HG03442 (cell line): Measurements from ENCODE around the gene CNBD2.
"Not testable (repeated sequence)": the region's sequence is repeated elsewhere in the genome, so short reads cannot be mapped to it uniquely, and the experiment has no call there.

Source experiments
- ATAC-seq: cut with Tn5 transposase; IDR thresholded peaks from one replicate; pipeline ENCODE4 v1.9.1; 2021; ENCODE audit warnings: mild to moderate bottlenecking, moderate library complexity; ENCODE audit not compliant: unreplicated experiment

The CNBD2 gene

DNA sequence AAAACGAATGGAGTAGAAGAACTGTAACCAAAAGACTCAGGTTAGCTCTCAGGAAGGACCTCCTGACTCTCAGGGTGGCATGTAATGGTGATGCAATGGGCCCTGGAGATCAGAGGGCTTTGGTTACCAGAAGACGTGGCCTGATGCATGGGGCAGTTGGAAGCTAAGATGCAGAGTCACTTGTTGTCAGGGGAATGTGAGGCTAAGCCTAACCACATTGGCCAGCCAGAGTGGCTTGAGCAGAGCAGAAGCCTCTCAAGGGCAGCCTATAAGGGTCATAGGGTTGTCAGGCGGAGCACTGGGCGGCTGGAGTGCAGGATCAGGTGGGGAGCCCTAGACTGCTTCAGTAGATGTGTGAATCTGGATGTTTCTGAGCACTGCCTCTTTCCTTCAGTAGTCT, 5.9 kb downstream of the CNBD2 start:
- no peak for ATAC-seq

DNA sequence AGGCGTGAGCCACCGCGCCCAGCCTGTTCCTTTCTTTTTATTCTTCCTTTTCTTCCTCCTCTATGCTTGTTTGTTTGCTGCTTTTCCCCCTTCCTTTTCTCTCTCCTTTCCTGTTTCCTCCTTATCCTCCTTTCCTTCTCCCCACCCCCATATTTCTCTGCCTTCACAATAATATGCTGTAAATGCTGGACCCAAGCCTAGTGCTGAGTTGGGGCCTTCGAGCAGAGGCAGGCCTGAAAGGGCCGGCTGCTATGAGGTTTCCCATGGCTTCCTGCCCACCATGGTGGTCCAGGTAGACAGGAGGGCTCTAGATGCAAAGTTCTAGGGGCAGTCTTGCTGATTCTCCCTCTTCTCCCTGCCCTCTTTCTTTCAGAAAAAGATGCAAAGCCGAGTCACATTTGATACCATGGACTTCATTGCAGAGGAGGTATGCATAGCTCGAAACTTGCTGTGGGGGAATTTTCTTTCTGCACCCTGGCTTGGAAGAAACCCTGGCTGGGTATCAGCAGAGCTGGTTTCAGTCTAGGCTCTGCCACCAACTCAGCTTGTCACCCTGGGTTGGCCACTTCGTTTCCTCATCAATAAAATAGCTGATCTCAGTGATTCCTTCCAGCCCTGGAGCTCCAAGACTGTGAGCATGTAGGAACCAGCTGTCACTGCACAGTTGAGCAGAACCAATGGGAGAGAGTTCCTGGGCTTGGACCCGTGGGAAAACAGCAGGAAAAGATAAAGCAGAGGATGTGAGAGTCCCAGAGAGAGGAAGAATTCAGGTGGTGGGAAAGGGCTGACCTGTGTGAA, 7.4 kb downstream of the CNBD2 start:
- ATAC-seq: no peak

DNA sequence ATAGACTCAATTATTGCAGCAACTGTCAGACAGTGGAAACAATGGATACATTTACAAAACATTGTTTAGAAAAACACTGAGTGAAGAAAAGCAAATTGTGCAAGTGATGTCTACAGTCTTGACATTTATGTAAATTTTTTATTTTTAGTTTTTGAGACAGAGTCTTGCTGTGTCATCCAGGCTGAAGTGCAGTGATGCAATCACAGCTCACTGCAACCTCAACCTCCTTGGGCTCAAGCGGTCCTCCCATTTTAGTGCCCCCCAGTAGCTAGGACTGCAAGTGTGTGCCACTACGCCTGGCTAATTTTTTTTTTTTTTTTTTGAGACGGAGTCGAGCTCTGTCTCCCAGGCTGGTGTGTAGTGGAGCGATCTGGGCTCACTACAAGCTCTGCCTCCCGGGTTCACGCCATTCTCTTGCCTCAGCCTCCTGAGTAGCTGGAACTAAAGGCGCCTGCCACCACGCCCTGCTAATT, 9.7 kb downstream of the CNBD2 start:
- no peak for ATAC-seq

- ATAC-seq: no peak
Observed at GRCh38 chr20:35979544-35979943, 11.2 kb downstream of the CNBD2 start.

- no peak for ATAC-seq
Observed at GRCh38 chr20:35981969-35982368, 13.6 kb downstream of the CNBD2 start.

- no peak for ATAC-seq
Observed at GRCh38 chr20:35984382-35984781, 16.0 kb downstream of the CNBD2 start.

GRCh38 chr20:35985806-35986205, 17.4 kb downstream of the CNBD2 start:
- ATAC-seq: no peak

GRCh38 chr20:35988910-35989463, 20.6 kb downstream of the CNBD2 start:
- ATAC-seq: no peak

GRCh38 chr20:35991142-35991771, 22.9 kb downstream of the CNBD2 start:
- ATAC-seq: no peak

- ATAC-seq: no peak
Observed at GRCh38 chr20:35992713-35993335, 24.4 kb downstream of the CNBD2 start.

DNA sequence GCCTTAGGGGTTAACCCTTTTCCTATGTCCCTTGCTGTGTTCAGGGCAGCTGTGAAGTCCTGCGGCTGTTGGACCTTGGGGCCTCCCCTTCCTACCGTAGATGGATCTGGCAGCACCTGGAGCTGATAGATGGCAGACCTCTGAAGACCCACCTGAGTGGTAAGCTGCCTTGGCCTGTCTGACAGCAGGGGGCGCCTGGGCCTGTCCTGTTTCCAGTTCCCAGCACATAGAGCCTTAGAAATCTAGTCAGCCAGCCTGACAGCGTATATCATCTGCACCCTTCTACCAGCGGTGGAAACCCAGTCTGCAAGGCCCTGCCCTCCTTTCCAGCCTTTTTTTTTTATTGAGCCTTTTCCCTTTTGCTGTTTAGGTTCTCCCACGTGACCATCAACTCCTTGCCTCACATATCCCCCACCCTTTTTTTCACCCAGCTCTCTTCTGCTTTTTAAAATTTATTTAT, 26.6 kb downstream of the CNBD2 start:
- ATAC-seq: no peak

DNA sequence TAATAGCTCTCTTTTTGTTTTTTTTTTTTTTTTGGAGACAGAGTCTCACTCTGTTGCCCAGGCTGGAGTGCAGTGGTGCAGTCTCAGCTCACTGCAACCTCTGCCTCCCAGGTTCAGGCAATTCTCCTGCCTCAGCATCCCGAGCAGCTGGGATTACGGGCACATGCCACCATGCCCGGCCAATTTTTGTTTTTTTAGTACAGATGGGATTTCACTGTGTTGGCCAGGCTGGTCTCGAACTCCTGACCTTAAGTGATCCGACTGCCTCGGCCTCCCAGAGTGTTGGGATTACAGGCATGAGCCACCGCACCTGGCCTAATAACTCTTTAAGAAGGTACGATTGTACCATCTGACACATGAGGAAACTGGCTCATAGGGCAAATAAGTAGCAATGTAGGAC, 28.1 kb downstream of the CNBD2 start:
- ATAC-seq: not testable (repeated sequence)

DNA sequence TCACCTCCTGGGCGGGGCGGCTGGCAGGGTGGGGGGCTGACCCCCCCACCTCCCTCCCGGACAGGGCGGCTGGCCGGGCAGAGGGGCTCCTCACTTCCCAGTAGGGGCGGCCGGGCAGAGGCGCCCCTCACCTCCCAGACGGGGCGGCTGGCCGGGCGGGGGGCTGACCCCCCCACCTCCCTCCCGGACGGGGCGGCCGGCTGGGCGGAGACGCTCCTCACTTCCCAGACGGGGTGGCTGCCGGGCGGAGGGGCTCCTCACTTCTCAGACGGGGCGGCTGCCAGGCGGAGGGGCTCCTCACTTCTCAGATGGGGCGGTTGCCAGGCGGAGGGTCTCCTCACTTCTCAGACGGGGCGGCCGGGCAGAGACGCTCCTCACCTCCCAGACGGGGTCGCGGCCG, 32.9 kb downstream of the CNBD2 start:
- ATAC-seq: not testable (repeated sequence)

DNA sequence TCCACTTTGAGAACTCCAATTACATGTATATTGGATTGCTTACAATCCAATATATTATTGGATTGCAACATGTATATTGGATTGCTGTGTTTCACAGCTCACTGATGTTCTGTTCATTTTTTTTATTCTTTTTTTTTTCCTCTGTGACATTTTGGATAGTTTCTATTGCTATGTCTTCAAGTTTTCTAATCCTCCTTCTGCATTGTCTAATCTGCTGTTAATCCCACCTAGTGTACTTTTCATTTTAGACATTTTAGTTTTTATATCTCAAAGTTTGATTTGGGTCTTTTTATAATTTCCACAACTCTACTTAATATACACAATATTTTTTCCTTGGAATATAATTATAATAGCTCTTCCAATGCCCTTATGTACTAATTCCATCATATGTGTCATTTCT, 34.5 kb downstream of the CNBD2 start:
- no peak for ATAC-seq

DNA sequence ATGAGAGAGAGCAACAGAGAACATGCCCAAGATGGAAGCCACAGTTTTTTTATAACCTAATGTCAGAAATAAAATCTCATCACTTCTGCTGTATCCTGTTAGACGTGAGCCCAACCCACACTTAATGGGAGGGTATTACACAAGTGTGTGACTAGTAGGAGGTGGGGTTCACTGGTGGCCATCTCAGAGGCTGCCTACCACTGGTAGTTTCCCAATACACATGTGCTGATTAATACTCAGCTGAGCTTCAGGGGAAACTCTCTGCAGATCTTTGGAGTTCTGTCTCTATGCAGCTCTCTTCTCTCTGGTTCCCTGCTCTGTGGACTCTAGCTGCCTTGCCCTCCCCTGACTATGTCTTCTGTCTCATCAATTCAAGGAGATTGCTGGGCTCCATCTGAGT, 35.7 kb downstream of the CNBD2 start:
- ATAC-seq: no peak

DNA sequence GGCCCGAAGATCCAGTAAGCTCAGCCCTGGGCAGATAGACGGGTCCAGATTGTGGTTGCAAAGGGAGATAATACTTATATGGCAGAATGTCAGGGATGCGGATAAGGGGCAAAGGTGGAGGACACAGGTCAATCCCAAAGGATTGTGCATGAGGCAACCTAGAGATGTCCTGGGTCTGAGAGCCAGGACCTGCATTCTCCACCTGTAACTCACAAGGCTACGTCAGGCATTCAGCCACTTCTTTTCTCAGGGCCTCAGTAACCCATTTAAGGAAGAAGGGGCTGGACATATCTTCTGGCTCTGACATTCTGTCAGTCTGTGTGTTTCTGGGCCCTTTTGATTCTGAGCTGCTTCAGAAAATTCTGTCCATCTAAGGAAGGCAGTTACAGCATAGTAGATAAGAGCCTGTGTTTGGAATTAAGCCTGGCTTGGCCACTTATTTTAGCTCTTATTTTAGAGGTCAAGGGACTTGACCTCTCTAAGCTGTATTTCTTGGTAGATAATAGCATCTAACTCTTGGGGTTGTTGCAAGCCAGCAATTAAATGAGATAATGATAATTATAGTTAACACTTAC, 40.2 kb downstream of the CNBD2 start:
- no peak for ATAC-seq

DNA sequence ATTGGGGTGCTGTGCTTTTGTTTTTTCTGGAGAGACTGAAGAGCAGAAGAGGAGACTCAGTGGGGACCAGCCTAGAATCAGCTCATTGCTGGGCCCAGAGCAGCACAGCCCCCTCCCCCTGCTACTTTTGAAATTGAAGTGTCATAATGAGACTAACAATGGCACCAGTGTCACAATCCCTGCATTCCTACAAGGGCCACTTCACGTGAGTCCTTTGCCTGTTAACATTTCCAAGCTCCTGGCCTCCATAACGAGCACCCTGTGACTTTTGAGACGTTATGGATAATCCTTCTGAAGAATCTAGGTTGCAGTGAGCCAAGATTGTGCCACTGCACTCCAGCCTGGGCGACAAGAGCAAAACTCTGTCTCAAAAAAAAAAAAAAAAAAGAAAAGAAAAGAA, 41.7 kb downstream of the CNBD2 start:
- no peak for ATAC-seq

DNA sequence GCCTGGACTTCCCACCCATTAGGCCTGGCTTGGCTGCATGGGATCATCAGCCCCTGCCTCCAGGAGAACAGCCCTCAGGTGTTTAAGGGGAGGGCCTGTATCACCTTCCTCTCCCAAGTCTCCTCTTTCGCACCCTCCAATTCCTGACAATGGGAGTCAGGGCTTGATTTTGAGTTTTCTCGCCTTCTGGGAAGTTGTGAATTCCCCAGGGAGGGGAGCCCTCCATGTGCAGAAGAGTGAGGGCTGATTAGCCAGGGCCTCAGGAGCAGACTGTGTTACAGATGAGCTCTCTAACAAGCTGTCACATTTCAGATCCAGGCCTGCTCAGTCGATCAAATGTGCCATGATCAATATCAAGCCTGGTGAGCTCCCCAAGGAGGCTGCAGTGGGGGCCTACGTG, 42.4 kb downstream of the CNBD2 start:
- ATAC-seq: no peak

- ATAC-seq: no peak
Observed at GRCh38 chr20:36015806-36016403, 47.5 kb downstream of the CNBD2 start.

- no peak for ATAC-seq
Observed at GRCh38 chr20:36017048-36017951, 48.9 kb downstream of the CNBD2 start.
